Measurements from ENCODE around the gene IRX6.

Gene IRX6

DNA sequence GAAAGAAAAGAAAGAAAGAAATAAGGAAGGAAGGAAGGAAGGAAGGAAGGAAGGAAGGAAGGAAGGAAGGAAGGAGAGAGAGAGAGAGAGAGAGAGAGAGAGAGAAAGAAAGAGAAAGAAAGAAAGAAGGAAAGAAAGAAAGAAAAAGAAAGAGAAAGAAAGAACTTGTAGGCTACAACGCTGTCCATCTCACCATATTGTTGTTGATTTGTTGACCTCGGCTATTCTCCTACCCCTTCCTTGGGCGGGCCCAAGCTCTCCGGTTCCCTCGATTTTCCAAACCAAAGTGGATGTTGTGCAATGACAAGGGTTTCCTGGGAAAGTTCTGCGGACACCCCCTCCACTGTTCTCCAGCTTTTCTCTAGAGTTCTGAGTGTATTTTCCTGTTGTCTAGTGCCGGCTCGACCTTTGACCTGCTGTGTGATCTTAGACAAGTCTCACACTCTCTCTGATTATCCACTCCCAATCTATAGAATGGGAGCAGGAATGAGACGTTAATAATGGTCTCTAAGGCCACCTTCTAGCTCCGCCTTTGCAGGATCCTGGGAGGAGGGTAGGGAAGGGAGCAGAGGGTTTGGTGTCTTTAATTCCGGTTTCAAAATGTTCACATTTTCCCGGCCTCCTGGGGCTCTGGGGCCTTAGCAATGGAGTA lies 1.6 kb downstream of the IRX6 start:
- Histone ChIP-seq H3K27me3 (ENCODE audit: insufficient read depth, low read depth) (no peaks in the 10 kb centered on the region), H2AFZ (ENCODE audit: low read depth) (no peak overlapping the region), H3K4me3 (IDR thresholded peaks at IDR 0.05; ENCODE audit: insufficient read depth, low read depth, low read length) (no peak overlapping the region), H4K20me1 (ENCODE audit: insufficient read depth) (no peaks in the 10 kb centered on the region), H3K36me3 (ENCODE audit: insufficient read depth) (no peaks in the 10 kb centered on the region), H3K9ac (no peak overlapping the region), H3K27ac (no peak overlapping the region), H3K4me1 (ENCODE audit: low read depth, poor library complexity, severe bottlenecking) (no peaks in the 10 kb centered on the region), H3K79me2 (ENCODE audit: insufficient read depth, low read depth) (no peaks in the 10 kb centered on the region), H3K4me2 (no peak overlapping the region)
- TF ChIP-seq, protein P1, sequence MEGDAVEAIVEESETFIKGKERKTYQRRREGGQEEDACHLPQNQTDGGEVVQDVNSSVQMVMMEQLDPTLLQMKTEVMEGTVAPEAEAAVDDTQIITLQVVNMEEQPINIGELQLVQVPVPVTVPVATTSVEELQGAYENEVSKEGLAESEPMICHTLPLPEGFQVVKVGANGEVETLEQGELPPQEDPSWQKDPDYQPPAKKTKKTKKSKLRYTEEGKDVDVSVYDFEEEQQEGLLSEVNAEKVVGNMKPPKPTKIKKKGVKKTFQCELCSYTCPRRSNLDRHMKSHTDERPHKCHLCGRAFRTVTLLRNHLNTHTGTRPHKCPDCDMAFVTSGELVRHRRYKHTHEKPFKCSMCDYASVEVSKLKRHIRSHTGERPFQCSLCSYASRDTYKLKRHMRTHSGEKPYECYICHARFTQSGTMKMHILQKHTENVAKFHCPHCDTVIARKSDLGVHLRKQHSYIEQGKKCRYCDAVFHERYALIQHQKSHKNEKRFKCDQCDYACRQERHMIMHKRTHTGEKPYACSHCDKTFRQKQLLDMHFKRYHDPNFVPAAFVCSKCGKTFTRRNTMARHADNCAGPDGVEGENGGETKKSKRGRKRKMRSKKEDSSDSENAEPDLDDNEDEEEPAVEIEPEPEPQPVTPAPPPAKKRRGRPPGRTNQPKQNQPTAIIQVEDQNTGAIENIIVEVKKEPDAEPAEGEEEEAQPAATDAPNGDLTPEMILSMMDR (conservative IDR thresholded peaks at IDR 0.05; ENCODE audit: low read depth, low read length), result no peak

DNA sequence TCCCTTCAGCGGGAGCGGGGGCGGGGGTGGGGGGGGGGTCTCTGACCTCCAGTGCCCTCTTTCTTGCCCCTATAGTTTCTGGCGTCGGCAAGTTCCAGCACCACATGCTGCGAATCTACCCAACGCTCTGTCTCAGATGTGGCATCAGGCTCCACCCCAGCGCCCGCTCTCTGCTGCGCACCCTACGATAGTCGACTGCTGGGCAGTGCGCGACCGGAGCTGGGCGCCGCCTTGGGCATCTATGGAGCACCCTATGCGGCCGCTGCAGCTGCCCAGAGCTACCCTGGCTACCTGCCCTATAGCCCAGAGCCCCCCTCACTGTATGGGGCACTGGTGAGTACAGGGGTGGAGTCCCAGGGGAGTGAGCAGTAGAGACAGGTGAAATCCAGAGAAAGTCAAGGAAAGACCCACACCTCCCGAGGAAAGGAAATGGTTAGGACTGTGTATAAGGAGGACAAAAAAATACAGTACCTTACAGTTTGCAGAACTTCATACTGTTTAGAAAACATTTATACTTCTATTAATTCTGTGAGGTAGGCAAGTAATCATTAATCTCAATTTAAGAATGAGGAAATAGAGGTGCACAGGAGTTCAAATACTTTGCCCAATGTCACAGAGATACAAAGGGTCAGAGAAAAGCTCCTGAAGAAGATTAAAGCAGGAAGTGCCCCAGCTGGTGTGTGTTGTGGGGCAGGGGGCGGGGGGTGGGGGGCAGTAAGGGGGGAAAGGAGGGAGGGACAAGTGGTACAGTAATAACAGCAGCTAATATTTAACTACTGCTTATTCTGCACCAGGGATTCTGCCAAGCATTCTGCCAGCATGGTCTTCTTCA lies 2.5 kb downstream of the IRX6 start:
- Histone ChIP-seq H3K4me3 (IDR thresholded peaks at IDR 0.05; ENCODE audit: insufficient read depth, low read depth, low read length) (no peak overlapping the region), H3K27me3 (ENCODE audit: insufficient read depth, low read depth) (no peaks in the 10 kb centered on the region), H3K27ac (no peak overlapping the region), H3K4me2 (no peak overlapping the region), H2AFZ (ENCODE audit: low read depth) (no peak overlapping the region), H4K20me1 (ENCODE audit: insufficient read depth) (no peaks in the 10 kb centered on the region), H3K4me1 (ENCODE audit: low read depth, poor library complexity, severe bottlenecking) (no peaks in the 10 kb centered on the region), H3K36me3 (ENCODE audit: insufficient read depth) (no peaks in the 10 kb centered on the region), H3K79me2 (ENCODE audit: insufficient read depth, low read depth) (no peaks in the 10 kb centered on the region), H3K9ac (no peak overlapping the region)
- TF ChIP-seq, protein P1 (conservative IDR thresholded peaks at IDR 0.05; ENCODE audit: low read depth, low read length), result no peak

DNA sequence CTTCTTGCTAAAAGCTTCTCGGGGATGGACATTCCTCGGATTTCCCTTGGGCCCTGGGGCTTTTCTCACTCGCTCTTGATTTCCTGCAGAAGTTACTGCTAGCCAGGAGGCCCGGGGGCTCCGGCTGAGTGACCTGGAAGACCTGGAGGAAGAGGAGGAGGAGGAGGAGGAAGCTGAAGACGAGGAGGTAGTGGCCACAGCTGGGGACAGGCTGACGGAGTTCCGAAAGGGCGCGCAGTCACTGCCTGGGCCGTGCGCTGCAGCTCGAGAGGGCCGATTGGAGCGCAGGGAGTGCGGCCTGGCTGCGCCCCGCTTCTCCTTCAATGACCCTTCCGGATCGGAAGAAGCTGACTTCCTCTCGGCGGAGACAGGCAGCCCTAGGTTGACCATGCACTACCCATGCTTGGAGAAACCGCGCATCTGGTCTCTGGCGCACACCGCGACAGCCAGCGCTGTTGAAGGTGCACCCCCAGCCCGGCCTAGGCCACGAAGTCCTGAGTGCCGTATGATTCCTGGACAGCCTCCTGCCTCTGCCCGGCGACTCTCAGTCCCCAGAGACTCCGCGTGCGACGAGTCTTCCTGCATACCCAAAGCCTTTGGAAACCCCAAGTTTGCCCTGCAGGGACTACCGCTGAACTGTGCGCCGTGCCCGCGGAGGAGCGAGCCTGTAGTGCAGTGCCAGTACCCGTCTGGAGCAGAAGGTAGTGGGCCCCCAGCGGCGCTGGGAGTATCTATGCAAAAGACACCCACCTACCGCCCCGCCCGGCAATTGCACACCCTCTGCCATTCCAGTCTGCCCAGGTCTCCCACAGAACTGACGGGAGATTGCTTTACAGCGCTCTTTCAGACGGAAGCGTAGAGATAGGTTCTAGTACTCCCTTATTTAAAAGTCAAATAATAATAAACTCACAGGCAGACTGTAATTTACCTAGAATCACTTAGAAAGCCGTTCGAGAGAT lies 4.9 kb downstream of the IRX6 start:
- Histone ChIP-seq H3K4me1 (ENCODE audit: low read depth, poor library complexity, severe bottlenecking) (no peaks in the 10 kb centered on the region), H2AFZ (ENCODE audit: low read depth) (no peak overlapping the region), H3K27me3 (ENCODE audit: insufficient read depth, low read depth) (no peaks in the 10 kb centered on the region), H3K4me3 (IDR thresholded peaks at IDR 0.05; ENCODE audit: insufficient read depth, low read depth, low read length) (no peak overlapping the region), H3K27ac (no peak overlapping the region), H3K79me2 (ENCODE audit: insufficient read depth, low read depth) (no peaks in the 10 kb centered on the region), H3K9ac (no peak overlapping the region), H3K36me3 (ENCODE audit: insufficient read depth) (no peaks in the 10 kb centered on the region), H4K20me1 (ENCODE audit: insufficient read depth) (no peaks in the 10 kb centered on the region), H3K4me2 (no peak overlapping the region)
- TF ChIP-seq, protein P1 (conservative IDR thresholded peaks at IDR 0.05; ENCODE audit: low read depth, low read length), result no peak

DNA sequence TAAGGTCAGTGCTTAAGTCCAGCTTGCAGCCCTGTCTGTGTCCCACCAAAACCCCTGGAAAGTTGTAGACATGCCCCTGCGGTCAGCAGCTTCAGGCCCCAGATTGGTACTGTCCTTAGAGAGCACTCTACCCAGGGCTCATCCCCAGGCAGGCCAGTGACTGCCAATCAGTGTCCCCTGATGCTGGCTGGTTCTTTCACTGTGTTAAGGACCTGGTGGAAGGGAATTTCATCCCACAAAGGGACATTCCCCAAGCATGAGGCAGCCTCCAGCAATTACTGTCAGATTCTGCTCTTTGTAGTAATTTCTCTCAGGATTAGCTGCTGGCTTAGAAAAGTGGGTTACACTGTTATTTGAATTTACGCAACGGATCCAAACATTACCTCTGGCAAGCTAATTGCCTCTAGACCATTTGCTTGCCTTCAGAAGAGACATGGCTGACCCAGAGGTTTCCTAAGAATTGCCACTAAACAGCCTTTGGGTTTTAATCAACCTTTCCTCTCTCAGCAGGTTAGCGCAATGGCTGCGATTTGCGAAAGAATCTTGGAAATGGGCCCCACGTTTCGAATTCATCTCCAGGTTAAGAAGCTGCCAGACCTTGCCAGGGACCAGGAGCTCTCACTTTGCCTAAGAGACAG lies 5.9 kb downstream of the IRX6 start:
- H3K36me3 ChIP-seq (ENCODE audit: insufficient read depth), result no peaks in the 10 kb centered on the region
- H3K27me3 ChIP-seq (ENCODE audit: insufficient read depth, low read depth), result no peaks in the 10 kb centered on the region

More for the DNA sequence above, 5.9 kb downstream of the IRX6 start:
- TF ChIP-seq, protein P1 (conservative IDR thresholded peaks at IDR 0.05; ENCODE audit: low read depth, low read length), result no peak
- no peaks in the 10 kb centered on the region for H3K79me2 ChIP-seq (ENCODE audit: insufficient read depth, low read depth)
- no peak overlapping the region for H3K9ac ChIP-seq
- H2AFZ ChIP-seq (ENCODE audit: low read depth), result no peak overlapping the region
- H3K4me2 ChIP-seq, result no peak overlapping the region
- no peaks in the 10 kb centered on the region for H4K20me1 ChIP-seq (ENCODE audit: insufficient read depth)
- no peak overlapping the region for H3K27ac ChIP-seq
- H3K4me3 ChIP-seq (IDR thresholded peaks at IDR 0.05; ENCODE audit: insufficient read depth, low read depth, low read length), result no peak overlapping the region
- no peaks in the 10 kb centered on the region for H3K4me1 ChIP-seq (ENCODE audit: low read depth, poor library complexity, severe bottlenecking)
